A549 (cell line): ENCODE results near the gene MSTN. TPM values are rescaled to one million over a fixed set of nuclear protein-coding genes. Genes with fewer than 3 reads are reported as not detected.

Experiments used
- ATAC-seq, 2 experiments: fragments of 200-7000 bp in 1 of 2; fragments of >200 bp in 1 of 2; cut with Nextera tagmentation in 1 of 2; cut with Tn5 transposase in 1 of 2; 3 replicates each; pipeline versions ENCODE4 v1.8.0 to v1.9.1; 2018 to 2020; ENCODE audit warnings: mild to moderate bottlenecking in 1 of 2, moderate library complexity in 1 of 2
- CTCF ChIA-PET: fragments of 300-600 bp; sonication (Branson Sonifier 250); formaldehyde crosslinking; extraction: SDS; loops from one replicate; lab custom pipeline; 2021; ENCODE audit warnings: antibody characterized with exemption, inconsistent platforms; lab: Yijun Ruan, JAX
- POLR2A ChIA-PET: fragments of 350-600 bp; formaldehyde crosslinking; extraction: SDS; loops from one replicate; lab custom pipeline; 2021; ENCODE audit warnings: antibody characterized with exemption, inconsistent platforms; lab: Yijun Ruan, JAX
- DNase-seq, 2 experiments: peaks; one replicate each; pipeline versions ENCODE4 v3.0.0 to v3.0.0-alpha.2; 2011 to 2016; ENCODE audit warnings: low read depth in 1 of 2, low spot score in 1 of 2
- FAIRE-seq: peaks from 2 replicates; lab custom pipeline; 2011; peaks lifted over from hg19 to GRCh38; lab: Jason Lieb, UNC
- H3K27ac ChIP-seq, 2 experiments: fragments of >200 bp; sonication (Bioruptor Twin); formaldehyde crosslinking; 3 replicates each; pipeline ENCODE4 v1.5.1; 2016 to 2017
- H3K4me1 ChIP-seq: fragments of >200 bp; sonication (Bioruptor Twin); formaldehyde crosslinking; 3 replicates; pipeline ENCODE4 v1.6.1; 2016
- H3K4me2 ChIP-seq: fragments of >200 bp; sonication (Bioruptor Twin); formaldehyde crosslinking; 3 replicates; pipeline ENCODE4 v1.6.1; 2016
- H3K4me3 ChIP-seq: fragments of >200 bp; sonication (Bioruptor Twin); formaldehyde crosslinking; 3 replicates; pipeline ENCODE4 v1.5.1; 2016
- H3K9me3 ChIP-seq: fragments of >200 bp; sonication (Bioruptor Twin); formaldehyde crosslinking; 3 replicates; pipeline ENCODE4 v1.6.1; 2016
- CBX2 ChIP-seq: fragments of 200-600 bp; sonication (generic); IDR thresholded peaks from 2 replicates; pipeline ENCODE4 v1.6.1; 2016; ENCODE audit warnings: low read depth, mild to moderate bottlenecking, borderline replicate concordance
- EHMT2 ChIP-seq: fragments of 200-600 bp; sonication (generic); IDR thresholded peaks from 2 replicates; pipeline ENCODE4 v1.6.1; 2016; ENCODE audit warnings: antibody characterized with exemption, low read depth, mild to moderate bottlenecking, moderate library complexity
- ESRRA ChIP-seq: fragments of 150-350 bp; IDR thresholded peaks from 2 replicates; pipeline ENCODE4 v1.6.1; 2014; ENCODE audit warnings: mild to moderate bottlenecking, low read length, borderline replicate concordance
- HDAC2 ChIP-seq: fragments of 200-600 bp; sonication (generic); IDR thresholded peaks from 2 replicates; pipeline ENCODE4 v1.6.1; 2016
- HOXB5 ChIP-seq: fragments of 250-450 bp; sonication (Bioruptor Pico); IDR thresholded peaks from 2 replicates; pipeline ENCODE4 v1.5.0; 2020; ENCODE audit warnings: mild to moderate bottlenecking, moderate library complexity
- JUN ChIP-seq, 2 experiments: fragments of >200 bp; sonication (Bioruptor Twin); formaldehyde crosslinking; IDR thresholded peaks; 2 replicates in 1 of 2; 3 replicates in 1 of 2; pipeline ENCODE4 v1.6.1; 2016 to 2017
- KDM5A ChIP-seq: fragments of 200-600 bp; sonication (generic); IDR thresholded peaks from 2 replicates; pipeline ENCODE4 v1.6.1; 2016; ENCODE audit warnings: antibody characterized with exemption, mild to moderate bottlenecking
- MAFK ChIP-seq: fragments of 450-650 bp; IDR thresholded peaks from 2 replicates; pipeline ENCODE4 v1.6.1; 2014; ENCODE audit not compliant: partially characterized antibody
- MAZ ChIP-seq: fragments of 150-350 bp; IDR thresholded peaks from 2 replicates; pipeline ENCODE4 v1.6.1; 2014; ENCODE audit warnings: antibody characterized with exemption, low read depth, low read length, borderline replicate concordance
- NFE2L2 ChIP-seq: fragments of 150-350 bp; conservative IDR thresholded peaks from 2 replicates; pipeline ENCODE4 v1.6.1; 2014; ENCODE audit warnings: low read length
- POLR2A ChIP-seq: IDR thresholded peaks from 2 replicates; pipeline ENCODE4 v1.6.1; 2012; ENCODE audit warnings: mild to moderate bottlenecking, low read length
- RFX5 ChIP-seq: fragments of 450-650 bp; IDR thresholded peaks from 2 replicates; pipeline ENCODE4 v1.7.1; 2014; ENCODE audit warnings: antibody characterized with exemption, mild to moderate bottlenecking, moderate library complexity
- RNF2 ChIP-seq: fragments of 200-600 bp; sonication (generic); IDR thresholded peaks from 2 replicates; pipeline ENCODE4 v1.6.1; 2016; ENCODE audit warnings: low read depth, mild to moderate bottlenecking, antibody characterized with exemption, moderate library complexity, borderline replicate concordance
- SREBF2 ChIP-seq: fragments of 450-650 bp; IDR thresholded peaks from 2 replicates; pipeline ENCODE4 v1.6.1; 2014; ENCODE audit warnings: mild to moderate bottlenecking, moderate library complexity
- TP53 ChIP-seq: fragments of 250-450 bp; sonication (Bioruptor Pico); IDR thresholded peaks from 2 replicates; pipeline ENCODE4 v1.5.0; 2021; ENCODE audit warnings: mild to moderate bottlenecking, moderate library complexity
- ZC3H11A ChIP-seq: fragments of 450-650 bp; IDR thresholded peaks from 2 replicates; pipeline ENCODE4 v1.6.1; 2014; ENCODE audit warnings: antibody characterized with exemption, mild to moderate bottlenecking
- ZFP36 ChIP-seq: fragments of 450-650 bp; IDR thresholded peaks from 2 replicates; pipeline ENCODE4 v1.6.1; 2014; ENCODE audit warnings: borderline replicate concordance; ENCODE audit not compliant: partially characterized antibody
- WGBS: methylation state at CpG from one replicate; pipeline ENCODE4 v1.1.6; 2017; ENCODE audit errors: missing lambda C conversion rate; 5-methylcytosine and 5-hydroxymethylcytosine counted together
- polyA plus RNA-seq, 4 experiments: library from polyadenylated mRNA; depleted of rRNA in 3 of 4; stranded (reverse); fragments of >200 nt; fragmentation: RNase III in 1 of 4; extraction: RNeasy Plus Mini Kit Qiagen cat#74134 plus additional on column Dnase treatment in 1 of 4; gene quantifications; 2 replicates in 3 of 4; 3 replicates in 1 of 4; pipeline ENCODE4 v1.2.3, GENCODE V29; 2011 to 2017
- TF ChIP-seq, protein P1 (sequence below): IDR thresholded peaks from 2 replicates; pipeline ENCODE4 v1.6.1; 2012; ENCODE audit warnings: low read depth, borderline replicate concordance
- TF ChIP-seq, protein P2 (sequence below): fragments of 250-450 bp; sonication (Bioruptor Pico); IDR thresholded peaks from 2 replicates; pipeline ENCODE4 v1.5.0; 2021; ENCODE audit warnings: mild to moderate bottlenecking, moderate library complexity, borderline replicate concordance
- TF ChIP-seq, protein P3 (sequence below): IDR thresholded peaks from 2 replicates; pipeline ENCODE4 v1.6.1; 2012
- TF ChIP-seq, protein P4 (sequence below): IDR thresholded peaks from 2 replicates; pipeline ENCODE4 v1.6.1; 2012
- TF ChIP-seq, protein P5 (sequence below): fragments of >200 bp; sonication (Bioruptor Twin); formaldehyde crosslinking; IDR thresholded peaks from 3 replicates; pipeline ENCODE4 v1.6.1; 2016

The MSTN gene
- polyA plus RNA-seq, 2 of the 4 experiments (the other 2 are of a cell fraction), result 0.06 to 0.13 TPM

DNA sequence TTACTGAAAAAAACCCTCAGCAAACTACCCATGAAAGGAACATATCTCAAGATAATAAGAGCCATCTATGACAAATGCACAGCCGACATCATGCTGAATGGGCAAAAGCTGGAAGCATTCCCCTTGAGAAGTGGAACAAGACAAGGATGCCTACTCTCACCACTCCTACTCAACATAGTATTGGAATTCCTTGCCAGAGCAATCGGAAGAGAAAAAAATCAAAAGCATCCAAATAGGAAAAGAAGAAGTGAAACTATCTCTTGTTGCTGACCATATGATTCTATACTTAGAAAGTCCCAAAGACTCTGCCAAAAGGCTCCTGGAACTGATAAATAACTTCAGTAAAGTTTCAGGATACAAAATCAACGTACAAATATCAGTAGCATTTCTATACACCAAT, 40.6 kb upstream of the MSTN start:
- DNase-seq, result no peak
- Histone ChIP-seq H3K4me1 (no peaks in the 10 kb centered on the region), H3K9me3 (no peaks in the 10 kb centered on the region; the same call in 1 of the 3 replicates), H3K27ac (no peak overlapping the region), H3K4me2 (no peak overlapping the region), H3K4me3 (no peak overlapping the region)
- TF ChIP-seq HOXB5 (CRISPR knock-in tag) (no peak), ZC3H11A (no peak), KDM5A (no peak), ZFP36 (no peak), EHMT2 (no peak), CBX2 (no peak), POLR2A (no peak), RFX5 (no peak), MAFK (no peak), SREBF2 (no peak), NFE2L2 (no peak), HDAC2 (no peak), TP53 (CRISPR knock-in tag) (no peak)
- TF ChIP-seq, protein P1, sequence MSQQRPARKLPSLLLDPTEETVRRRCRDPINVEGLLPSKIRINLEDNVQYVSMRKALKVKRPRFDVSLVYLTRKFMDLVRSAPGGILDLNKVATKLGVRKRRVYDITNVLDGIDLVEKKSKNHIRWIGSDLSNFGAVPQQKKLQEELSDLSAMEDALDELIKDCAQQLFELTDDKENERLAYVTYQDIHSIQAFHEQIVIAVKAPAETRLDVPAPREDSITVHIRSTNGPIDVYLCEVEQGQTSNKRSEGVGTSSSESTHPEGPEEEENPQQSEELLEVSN, result no peak
- TF ChIP-seq, protein P2, sequence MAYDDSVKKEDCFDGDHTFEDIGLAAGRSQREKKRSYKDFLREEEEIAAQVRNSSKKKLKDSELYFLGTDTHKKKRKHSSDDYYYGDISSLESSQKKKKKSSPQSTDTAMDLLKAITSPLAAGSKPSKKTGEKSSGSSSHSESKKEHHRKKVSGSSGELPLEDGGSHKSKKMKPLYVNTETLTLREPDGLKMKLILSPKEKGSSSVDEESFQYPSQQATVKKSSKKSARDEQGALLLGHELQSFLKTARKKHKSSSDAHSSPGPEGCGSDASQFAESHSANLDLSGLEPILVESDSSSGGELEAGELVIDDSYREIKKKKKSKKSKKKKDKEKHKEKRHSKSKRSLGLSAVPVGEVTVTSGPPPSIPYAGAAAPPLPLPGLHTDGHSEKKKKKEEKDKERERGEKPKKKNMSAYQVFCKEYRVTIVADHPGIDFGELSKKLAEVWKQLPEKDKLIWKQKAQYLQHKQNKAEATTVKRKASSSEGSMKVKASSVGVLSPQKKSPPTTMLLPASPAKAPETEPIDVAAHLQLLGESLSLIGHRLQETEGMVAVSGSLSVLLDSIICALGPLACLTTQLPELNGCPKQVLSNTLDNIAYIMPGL (CRISPR knock-in tag), result no peak
- TF ChIP-seq, protein P3, sequence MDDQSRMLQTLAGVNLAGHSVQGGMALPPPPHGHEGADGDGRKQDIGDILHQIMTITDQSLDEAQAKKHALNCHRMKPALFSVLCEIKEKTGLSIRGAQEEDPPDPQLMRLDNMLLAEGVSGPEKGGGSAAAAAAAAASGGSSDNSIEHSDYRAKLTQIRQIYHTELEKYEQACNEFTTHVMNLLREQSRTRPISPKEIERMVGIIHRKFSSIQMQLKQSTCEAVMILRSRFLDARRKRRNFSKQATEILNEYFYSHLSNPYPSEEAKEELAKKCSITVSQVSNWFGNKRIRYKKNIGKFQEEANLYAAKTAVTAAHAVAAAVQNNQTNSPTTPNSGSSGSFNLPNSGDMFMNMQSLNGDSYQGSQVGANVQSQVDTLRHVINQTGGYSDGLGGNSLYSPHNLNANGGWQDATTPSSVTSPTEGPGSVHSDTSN, result no peak
- 50% methylated on average over 3 of the region's 3 CpGs for whole genome bisulfite sequencing
- POLR2A ChIA-PET, result no interaction called here
- CTCF ChIA-PET, result no interaction called here
- no peak for FAIRE-seq
- ATAC-seq, result no peak

DNA sequence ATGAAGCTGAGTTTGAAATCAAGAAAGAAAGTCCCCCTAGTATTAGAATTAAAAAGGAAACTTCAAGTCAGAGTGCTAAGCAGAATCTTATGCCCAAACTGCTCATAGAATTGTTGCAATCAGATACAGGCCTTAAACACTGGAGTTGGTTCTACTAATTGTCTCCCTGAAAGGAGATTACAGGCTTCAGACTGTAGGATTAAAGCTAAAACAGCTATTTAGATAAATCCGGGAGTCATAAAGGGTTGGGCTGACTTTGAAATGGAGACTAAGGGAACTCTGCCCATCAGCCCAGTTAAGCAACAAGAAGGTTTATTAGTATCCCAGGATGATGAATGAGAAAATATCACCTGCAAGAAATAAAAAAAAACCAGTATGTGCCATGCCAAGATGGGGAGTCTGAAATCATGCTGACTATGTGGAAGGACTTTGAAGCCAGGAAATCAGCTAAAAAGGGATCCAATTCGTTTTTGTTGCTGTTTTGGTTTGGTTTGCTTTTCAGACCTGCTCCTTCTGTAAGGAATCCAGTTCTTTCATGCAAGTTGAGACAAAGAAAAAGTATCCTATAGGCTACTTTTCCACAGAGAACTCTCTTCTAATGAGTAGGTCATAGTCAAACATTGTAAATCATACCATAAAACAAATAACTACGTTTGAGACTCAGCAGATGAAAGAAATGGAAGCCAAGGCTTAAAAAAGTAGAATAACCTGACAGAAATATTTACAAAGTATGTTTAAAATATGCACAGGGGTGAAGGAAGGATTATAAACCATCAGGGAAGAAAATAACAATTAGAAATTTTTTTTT, 37.6 kb upstream of the MSTN start:
- Histone ChIP-seq H3K4me3 (no peak overlapping the region), H3K4me2 (no peak overlapping the region), H3K4me1 (no peaks in the 10 kb centered on the region), H3K27ac (no peak overlapping the region), H3K9me3 (no peaks in the 10 kb centered on the region; the same call in 1 of the 3 replicates)
- 34% methylated on average over 3 of the region's 3 CpGs for WGBS
- ChIA-PET POLR2A (no interaction called here), CTCF (interaction anchor here (0.6 to 1.3 kb wide), 5 partner anchors 10 to 411 kb away, joined by 3 to 4 read pairs (median 3); partner anchors contain the start of genes ORMDL1 and PMS1)
- no peak for DNase-seq
- ATAC-seq, result no peak
- TF ChIP-seq MAZ, result no peak
- TF ChIP-seq, protein P4, sequence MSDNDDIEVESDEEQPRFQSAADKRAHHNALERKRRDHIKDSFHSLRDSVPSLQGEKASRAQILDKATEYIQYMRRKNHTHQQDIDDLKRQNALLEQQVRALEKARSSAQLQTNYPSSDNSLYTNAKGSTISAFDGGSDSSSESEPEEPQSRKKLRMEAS, result no peak
- no peak for TF ChIP-seq RNF2
- no peak for TF ChIP-seq ESRRA
- TF ChIP-seq KDM5A, result no peak
- TF ChIP-seq CBX2, result no peak
- TF ChIP-seq, protein P5, sequence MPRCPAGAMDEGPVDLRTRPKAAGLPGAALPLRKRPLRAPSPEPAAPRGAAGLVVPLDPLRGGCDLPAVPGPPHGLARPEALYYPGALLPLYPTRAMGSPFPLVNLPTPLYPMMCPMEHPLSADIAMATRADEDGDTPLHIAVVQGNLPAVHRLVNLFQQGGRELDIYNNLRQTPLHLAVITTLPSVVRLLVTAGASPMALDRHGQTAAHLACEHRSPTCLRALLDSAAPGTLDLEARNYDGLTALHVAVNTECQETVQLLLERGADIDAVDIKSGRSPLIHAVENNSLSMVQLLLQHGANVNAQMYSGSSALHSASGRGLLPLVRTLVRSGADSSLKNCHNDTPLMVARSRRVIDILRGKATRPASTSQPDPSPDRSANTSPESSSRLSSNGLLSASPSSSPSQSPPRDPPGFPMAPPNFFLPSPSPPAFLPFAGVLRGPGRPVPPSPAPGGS, result no peak
- TF ChIP-seq JUN (IDR thresholded peaks at IDR 0.05), result no peak
- no peak for FAIRE-seq
